ENCODE measurements around the gene TBC1D1.

Gene TBC1D1

DNA sequence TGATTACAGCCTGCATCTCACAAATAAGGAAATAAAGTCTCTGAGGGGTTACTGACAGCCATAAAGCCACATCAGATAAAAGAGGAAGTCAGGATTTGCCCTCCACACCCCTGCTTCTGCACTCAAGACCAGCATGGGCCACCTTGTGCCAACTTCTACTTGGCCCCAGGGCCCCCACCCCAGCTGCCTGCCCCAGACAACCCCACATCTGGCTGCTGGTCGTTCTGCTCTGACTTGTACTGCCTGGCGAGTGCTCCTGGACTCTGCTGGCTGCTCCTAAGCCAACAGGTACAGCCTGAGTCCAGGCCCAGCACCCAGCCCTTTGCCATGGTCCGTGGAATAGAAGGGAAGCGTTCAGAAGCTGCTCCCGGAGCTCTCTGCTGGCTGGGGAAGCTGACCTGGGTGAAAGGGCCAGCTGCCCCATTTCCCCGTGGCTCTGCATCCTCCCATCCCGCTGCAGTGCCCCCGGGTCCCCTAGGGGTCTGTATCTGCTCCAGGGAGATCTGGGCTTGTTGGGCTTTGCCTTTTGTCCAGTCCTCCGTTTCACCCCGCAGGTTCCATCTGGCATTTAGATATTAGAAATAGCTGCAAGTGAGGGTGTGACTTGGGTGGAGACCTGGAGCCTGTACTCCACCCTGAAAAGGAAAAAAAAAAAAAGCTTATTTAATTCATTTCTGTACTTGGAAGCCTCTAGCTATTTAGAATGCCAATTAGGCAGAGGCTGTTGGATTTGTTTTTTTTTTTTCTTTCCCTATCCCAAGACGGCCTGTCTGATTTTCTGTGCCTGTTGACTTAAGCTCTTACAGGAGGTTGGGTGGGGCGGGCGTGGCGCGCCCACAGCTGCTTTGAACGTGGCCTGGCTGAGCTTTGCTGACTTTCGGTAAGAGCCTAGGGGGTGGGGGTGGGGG is 264.1 kb downstream of the TBC1D1 start:
- DNase-seq, result peak; percentile 33

DNA sequence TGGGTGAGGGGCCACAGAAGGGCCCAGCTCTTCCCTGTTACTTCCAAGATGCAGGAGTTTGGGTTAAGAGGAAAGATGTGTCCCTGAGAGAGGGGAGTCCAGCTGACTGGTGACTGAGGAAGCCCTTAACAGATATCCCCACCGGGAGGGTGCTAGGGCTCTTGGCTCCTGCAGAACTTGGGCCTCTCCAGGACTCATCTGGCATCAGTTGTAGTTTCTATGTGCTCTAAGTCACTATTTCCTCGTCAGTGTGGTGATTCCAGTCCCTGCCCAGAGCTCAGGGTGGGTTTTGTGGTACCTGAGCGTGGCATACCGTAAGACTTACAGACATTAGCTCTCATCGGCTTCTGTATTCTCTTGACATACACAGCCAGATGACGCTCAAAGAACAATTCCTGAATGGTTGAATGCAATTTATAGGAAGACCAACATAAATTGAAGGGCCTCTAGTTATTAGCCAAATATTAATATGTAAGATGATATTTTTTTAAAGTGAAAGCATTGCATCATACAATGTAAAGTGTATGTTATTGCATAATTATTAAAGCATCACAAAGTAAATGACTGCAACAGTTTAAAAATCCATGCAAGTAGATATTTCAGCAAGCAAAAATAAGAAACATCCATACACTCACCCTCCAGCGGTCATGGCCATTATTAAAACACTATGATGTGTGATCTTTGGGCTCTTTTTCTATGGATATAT is 264.9 kb downstream of the TBC1D1 start:
- no peak for DNase-seq

DNA sequence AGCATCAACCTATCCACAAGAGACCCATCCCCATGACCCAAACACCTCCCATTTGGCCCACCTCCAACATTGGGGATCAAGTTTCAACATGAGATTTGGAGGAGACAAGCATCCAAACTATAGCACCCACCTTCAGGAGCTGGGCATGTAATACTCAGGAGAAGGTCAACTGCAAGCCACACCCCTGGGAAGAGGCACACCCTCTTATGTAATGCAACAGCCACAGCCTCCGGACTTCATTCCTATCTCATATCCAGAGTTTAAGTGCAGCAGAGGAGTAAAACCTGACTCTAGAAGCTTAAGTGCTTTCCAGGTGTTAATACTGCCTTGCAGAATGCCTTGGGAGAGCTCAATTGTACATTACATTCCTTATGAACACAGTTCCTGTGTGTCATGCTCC is 266.7 kb downstream of the TBC1D1 start:
- no peak for DNase-seq

DNA sequence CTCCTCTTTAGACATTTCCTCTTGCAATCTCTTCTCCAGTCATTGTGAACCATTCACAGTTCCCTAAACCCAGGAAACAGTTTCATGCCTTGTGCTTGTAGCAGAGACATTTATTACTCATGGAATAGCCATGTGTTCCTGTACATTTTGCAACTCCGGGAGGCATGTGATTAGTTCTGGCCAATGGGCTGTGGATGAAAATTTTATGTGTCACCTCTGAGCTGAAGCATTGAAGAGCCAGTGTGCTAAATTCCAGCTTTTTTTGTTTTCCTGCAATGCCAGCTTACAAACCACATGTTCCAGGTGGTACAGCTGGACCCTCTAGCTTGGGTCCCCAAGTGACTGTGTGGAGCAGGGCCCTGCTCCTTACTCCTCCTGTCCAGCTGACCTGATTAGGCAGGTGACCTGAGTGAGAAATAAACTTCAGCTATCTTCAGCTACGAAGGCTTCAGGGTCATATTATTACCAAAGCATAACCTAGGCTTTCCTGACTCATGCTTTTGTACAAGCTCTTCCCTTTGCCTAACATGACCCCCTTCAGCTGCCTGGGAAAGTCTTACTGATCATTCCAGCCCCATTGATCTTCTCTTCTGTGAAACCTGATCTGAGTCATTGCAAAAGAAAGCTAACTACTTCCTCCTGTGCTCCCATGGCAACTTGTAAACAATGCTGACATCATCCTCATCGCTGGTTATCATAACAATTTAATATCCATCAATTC is 269.8 kb downstream of the TBC1D1 start:
- peak; percentile 91 for DNase-seq

DNA sequence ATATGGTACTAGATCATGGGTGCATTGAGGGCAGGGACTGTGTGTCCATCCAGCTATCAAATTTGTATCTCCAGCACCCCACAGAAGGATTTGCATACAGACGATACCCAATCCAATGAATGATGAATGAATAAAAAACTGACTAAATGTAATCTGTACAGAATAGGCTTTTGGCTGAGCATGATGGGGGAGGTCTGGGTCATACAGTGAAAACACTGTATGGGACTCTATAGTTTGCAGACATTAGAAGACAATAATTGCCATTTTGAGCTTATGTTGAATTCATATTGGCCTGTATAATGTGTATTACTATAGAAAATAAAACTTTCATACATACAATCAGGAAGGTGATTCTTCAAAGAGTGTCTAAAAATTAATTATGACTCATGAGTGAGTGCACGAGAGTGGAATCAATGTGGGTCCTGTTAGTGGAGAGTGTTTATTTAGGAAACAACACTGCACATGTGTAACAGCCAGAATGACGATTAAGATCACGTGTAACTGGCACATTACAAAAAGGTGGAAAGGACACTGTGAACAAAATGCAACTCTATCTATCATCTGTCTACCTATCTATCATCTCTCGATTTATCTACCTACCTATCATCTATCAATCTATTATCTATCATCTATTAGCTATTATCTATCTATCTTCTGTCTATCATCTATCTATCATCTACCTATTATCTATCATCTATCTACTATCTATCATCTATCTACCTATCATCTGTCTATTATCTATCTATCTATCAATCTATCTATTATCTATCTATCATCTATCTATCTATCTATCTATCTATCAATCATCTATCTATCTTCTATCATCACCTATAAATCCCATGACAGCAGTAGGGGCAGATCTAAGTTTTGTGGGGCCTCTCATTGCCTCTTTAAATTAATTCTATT is 270.6 kb downstream of the TBC1D1 start:
- DNase-seq, result peak; percentile 50

DNA sequence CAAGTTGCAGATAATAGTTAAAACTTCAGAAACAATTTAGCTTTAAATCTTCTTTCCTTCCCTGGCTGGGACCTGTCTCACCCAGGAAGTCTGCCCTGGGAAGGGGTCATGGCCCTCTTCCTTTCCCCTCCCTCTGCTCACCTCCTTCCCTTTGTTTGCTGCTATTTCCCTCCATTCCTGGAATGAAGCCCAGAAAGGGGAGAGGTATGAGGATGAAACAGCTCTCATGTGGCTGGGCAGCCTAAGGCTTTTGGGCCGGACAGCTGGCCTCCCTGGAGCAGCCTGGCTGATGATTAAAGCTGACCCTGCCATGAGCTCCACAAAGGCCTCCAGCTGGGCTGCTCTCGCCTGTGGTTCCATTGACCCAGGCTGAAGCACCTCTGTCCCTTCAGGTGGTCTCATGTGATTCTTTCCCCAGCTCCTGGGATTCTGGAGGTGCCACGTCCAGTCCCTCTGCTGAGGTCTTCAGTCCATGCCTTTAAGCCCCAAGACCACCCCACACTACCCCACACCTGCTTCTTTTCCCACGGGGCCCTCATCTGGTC is 271.4 kb downstream of the TBC1D1 start:
- DNase-seq, result no peak

DNA sequence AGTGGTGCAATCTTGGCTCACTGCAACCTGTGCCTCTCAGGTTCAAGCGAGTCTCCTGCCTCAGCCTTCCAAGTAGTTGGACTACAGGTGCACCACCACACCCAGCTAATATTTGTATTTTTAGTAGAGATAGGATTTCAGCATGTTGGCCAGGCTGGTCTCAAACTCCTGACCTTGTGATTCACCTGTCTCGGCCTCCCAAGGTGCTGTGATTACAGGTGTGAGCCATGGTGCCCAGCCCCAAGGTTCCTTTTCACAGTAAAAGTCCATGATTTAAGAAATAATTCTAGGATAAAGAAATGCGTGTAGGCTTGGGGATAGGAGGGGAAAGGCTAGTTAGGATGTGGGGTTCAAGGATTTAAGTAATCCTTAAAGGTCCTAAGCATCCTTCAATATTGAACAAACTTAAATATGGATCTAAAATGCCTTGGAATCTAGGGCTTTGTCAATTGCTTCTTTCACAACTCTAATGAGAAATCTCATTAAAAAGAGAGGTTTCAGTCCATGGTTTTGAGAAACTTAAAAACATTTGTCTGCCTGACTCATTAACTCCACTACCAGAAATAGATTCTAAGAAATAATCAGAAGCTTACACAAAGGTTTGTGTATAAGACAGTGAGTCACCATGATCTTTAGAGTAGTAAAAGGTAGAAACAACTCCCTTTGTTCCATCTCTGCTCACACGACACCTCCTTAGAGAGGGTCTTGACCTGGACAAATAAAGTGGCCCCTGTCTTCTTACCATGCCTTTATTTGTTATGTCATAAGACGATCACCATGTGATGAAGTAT is 272.5 kb downstream of the TBC1D1 start:
- DNase-seq, result peak; percentile 46

DNA sequence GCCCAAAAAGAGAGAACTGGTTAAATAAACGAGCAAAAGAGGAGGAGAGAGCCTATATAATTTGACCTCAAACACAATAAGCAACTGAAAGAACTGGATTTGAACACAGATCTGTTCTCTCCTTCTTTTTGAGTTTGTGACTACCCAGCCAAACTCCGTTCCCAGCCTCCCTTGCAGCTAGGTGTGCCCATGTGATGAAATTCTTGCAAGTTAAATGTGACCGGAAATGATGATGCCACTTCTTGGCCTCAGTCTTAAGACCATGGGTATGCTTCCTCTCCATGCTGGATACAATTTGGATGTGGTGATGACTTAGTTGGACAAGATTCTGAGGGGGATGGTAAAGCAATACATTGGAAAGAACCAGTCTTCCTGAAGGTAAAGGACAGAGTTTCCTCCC is 273.5 kb downstream of the TBC1D1 start:
- DNase-seq, result no peak

DNA sequence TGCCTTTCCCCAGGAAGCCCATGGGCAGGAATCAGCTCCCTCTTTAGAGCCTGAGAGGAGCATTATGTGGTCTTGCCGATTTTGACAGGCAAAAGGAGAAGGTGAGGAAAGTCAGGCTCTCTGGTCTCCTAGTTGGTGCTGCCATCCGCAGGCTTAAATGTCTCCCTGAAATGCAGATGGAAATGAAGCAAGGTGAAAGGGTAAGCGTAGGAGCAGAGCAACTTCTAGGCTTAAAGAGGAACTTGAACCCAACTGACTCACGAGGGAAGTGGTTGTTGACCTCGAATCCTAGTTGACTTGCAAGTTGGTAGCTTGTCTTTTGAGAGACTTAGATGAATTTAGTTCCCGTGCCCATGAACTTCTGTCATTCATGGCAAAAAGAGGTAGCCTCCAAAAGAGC is 275.2 kb downstream of the TBC1D1 start:
- DNase-seq, result peak; percentile 17

DNA sequence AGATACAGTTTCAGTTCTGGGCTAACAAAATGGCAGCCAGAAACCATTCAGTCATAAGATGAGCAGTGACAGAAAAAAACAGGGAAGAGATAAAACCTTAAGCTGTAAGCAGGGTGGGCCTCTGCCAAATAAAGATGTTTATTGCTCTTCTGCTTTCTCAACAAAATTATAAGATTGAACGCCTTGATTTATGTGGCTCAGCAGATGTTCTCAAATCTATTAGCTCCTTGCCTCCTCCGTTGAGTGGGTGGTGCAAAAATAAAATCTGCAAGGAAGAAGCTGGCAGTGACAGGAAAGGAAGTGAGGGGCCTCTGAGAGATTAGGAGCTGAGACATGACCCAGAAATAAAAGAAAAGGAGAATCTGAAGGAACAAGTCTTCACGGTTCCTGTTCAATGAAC is 275.9 kb downstream of the TBC1D1 start:
- no peak for DNase-seq

DNA sequence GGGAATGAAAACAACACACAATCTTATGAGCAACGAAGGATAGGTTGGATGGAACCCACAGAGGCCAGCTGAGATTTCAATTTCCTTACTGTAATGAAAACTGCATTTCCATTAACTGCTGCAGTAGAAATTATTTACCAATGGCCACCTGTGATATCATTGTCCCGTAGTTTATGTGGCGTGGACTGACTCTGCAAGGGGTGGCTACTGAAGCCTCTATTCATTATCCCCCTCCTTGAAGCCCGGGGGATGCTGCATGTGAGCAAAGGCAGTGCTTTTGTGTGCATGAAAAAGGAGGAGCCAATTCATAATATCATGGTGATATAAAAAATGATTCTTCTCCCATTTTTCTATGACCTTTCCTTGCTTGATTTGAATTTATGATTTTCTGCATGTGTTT is 277.1 kb downstream of the TBC1D1 start:
- no peak for DNase-seq

DNA sequence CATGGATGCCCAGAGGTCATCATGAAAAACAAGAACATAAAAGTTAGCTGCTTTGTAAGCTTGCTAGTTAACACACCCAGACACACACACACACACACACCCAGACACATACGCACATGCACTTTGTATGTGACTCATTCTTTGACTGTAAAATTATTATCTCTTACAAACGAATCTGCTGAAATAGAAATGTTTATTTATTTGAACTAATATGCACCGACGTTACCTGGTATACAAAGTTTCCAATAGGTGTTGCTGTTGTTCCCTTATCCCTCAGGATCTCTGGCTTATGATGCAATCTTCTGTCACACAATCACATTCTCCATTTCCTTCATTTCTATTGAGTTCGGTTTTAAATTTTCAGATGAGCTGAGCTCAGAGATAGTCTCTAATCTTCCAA is 278.6 kb downstream of the TBC1D1 start:
- no peak for DNase-seq

DNA sequence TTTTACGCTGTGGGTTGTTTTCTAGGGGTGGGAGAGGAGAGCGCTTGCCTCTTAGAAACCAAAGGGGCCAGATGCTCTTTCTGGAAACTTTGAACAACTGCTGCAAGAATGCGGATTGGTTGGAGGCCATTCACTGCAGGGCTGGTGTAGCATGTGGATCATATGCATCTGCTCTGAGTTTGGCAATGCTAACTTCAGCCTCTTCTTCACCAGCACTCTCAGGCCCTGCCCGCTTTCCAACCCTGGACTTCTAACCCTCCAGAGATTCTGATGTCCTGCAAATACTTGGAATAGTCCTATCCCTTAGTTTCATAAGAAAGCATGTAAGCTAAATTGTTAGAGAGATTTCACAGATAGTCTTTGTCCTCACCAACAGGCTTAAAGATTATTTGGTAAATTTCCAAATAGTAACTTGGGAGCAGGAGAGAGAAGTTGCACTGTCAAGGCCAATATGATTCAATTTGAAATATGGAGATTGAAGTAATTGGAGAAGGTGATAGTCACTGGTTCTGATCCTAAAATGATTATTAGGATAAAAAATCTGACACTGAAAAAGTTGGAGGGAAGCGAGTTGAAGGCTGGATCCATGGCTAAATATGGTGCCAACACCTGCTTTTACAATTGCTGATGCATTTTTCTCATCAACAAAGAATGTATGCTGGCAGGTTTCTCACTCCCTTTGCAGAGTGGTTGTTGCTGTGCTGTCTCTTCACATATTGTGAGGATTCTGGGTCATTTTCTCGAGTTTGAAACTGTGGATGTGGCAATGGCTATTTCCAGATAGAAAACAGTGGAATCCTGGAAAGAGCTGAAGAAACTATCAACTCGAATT is 279.7 kb downstream of the TBC1D1 start:
- DNase-seq, result no peak

DNA sequence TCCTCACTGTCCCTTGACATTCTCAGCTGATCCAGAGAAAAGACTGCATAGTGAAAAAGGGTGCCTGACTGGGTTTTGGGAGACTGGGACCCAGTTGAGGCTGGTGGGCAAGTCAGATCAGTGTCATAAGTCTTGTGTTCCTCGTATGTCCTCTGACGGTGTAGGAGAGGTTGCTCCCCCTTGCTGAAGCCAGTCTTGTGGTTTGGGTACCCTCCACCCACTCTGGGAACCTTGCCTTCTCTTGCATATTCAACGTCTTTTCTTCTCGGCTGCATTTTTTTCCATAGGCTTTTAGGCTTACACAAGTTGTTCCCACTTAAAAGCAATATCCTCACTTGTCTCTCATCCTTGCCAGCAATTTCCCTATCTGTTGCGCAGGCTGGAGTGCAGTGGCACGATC is 281.2 kb downstream of the TBC1D1 start:
- no peak for DNase-seq

DNA sequence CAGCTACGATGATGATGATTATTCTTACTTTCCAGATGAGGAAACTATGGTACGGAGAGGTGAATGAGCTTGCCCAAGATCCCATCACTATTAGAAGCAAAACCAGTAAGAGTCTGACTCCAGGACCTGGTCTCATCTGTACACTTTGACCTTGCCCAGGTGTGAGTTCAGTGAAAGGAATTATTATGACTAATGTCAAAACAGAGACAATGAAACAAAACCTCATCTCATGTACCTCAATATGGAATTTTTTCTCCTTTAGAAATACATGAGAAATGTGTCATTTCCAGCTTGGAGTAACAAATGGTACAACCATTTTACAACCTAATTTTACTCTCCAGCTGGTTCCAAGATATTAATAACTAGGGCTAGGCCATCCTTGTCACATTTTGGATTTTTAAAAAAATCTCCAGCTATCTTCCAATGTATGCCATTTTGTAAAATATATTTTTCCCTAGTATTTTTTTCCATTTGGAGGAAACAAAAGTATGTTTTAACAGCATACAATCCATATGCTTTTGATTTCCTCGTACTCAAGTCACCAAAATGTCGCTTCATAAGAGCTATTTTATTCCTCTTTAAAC is 283.1 kb downstream of the TBC1D1 start:
- no peak for DNase-seq

DNA sequence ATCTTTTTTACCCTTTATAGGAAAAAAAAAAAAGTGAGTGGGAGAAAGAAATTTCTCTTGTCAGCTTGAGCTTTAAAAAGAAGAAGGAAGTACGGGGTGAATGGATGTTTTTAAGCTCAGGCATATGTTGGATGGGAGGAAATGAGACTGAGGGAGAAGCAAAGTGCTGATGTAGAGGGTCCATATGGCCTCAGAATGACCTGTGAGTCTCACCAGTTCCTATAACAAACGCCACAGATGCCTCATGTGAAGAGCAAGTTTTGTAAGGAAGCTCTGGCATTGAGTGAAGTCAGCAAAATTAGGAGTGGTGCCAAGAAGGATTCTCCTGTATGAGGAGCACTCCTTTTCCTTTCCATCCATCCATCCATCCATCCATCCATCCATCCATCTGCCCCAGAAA is 283.9 kb downstream of the TBC1D1 start:
- no peak for DNase-seq

DNA sequence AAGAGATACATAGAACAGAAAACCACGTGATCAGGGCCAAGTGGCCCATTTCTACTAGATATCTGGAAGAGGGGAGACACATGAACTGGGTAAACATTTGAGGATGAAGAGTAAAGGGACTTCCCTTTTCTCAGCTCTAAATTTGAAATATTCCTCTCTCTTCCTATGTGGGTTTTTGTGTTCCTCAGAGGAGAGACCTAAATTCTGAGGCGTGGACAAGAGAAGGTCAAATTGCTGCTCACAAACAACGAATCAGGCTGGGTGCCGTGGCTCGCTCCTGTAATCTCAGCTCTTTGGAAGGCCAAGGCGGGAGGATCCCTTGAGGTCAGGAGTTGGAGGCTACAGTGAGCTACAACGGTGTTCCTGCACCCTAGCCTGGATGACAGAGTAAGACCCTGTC is 285.3 kb downstream of the TBC1D1 start:
- DNase-seq, result no peak

DNA sequence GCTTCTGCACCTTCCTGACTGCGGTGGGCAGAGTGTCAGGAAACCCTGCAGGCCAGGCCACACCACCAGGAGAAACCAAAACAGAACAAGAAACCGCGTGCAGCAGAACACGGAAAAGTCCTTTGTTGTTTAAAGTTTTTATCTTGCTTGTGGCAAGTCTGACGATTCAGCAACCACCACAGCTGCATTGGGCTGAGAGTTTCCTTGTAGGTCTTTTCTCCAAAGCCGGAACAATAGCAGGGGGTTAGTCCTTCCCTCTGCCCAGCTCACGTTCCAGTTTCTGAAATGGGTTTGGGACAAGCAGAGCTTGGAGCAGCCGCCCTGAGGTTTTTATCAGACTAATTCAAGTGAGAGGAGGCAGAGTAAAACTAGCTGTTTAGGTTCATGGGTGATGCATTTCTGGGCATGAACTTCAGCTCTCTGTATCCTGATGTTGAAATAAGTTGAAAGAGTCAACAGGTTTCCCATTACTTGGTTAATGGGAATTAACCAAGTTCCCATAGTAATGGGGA is 286.2 kb downstream of the TBC1D1 start:
- DNase-seq, result peak; percentile 58

DNA sequence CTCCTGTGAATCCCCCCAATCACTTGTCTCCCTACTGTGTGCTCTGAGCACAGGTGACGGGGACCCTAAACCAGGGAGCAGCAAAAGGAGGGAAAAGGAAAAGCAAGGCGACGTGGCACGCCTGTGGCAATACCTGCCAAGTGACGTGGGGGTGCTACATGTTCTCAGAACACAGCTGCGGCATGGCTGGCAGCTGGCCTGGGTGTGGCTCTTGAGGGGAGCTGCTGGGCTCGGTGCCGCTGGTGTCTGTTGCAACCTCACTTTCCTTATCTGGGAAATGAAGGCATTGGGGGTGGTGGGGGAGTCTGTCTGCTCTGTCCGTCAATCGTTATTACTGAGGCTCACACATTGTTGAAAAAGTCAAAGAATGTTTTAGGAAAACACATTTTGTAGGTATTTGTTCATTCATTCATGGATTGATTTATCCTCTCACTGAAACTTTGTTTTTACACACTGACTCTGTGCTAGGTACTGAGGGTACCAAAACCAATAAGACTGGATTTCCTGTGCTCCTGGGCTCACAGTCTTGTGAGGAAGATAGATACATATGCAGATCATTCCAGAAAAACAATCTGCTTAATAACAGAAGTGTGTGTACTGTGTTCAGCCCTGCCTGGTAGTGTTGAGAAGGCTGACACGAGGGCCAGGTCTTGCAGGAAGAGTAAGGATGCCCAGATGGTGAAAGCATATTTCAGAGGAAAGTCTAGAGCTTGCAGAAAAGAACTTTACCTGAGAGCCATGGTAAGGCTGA is 286.9 kb downstream of the TBC1D1 start:
- peak; percentile 46 for DNase-seq

All from CD4-positive, alpha-beta T cell treated with Interleukin-4 for 4 hours (primary cell).